Fibroblast of lung (primary cell): Measurements from ENCODE around the gene TMEM82. TPM values are rescaled to one million over a fixed set of nuclear protein-coding genes. Genes with fewer than 3 reads are reported as not detected.
A peak's percentile ranks its signal among the peaks of the same experiment; 100 is the strongest.

Experiments used
- DNase-seq, 2 donors: peaks; one replicate each; pipeline versions ENCODE4 v3.0.0 to v3.0.0-alpha.2; 2010; ENCODE audit warnings: low read depth in 2 of 2
- H2AFZ ChIP-seq: 2 replicates; pipeline ENCODE4 v1.5.1; 2012; ENCODE audit warnings: low read length, control low read depth, inconsistent platforms
- H3K27ac ChIP-seq: 2 replicates; pipeline ENCODE4 v1.5.1; 2011; ENCODE audit warnings: low read length, control low read depth; ENCODE audit not compliant: insufficient read depth
- H3K27me3 ChIP-seq: 2 replicates; pipeline ENCODE4 v1.5.1; 2011; ENCODE audit warnings: mild to moderate bottlenecking, low read length; ENCODE audit not compliant: control insufficient read depth, insufficient read depth
- H3K36me3 ChIP-seq: 2 replicates; pipeline ENCODE4 v1.5.1; 2011; ENCODE audit warnings: low read length; ENCODE audit not compliant: control insufficient read depth, insufficient read depth
- H3K4me1 ChIP-seq: 2 replicates; pipeline ENCODE4 v1.5.1; 2011; ENCODE audit warnings: low read length; ENCODE audit not compliant: control insufficient read depth, insufficient read depth; ENCODE audit errors: extremely low read depth
- H3K4me2 ChIP-seq: 2 replicates; pipeline ENCODE4 v1.5.1; 2011; ENCODE audit warnings: low read length, control low read depth; ENCODE audit not compliant: insufficient read depth; ENCODE audit errors: extremely low read depth
- H3K4me3 ChIP-seq, 4 experiments: fragments of 200-600 bp in 1 of 4; sonication (generic) in 1 of 4; replicated peaks in 1 of 4; 2 replicates each; pipeline ENCODE4 v1.5.1; 2011 to 2016; ENCODE audit warnings: low read length in 4 of 4, low read depth in 3 of 4, mild to moderate bottlenecking in 3 of 4, control low read depth in 2 of 4, inconsistent platforms in 1 of 4, mixed read lengths in 1 of 4; ENCODE audit not compliant: insufficient read depth in 1 of 4; ENCODE audit errors: control extremely low read depth in 1 of 4
- H3K79me2 ChIP-seq: 2 replicates; pipeline ENCODE4 v1.5.1; 2012; ENCODE audit warnings: mild to moderate bottlenecking, low read length, inconsistent platforms; ENCODE audit not compliant: control insufficient read depth, insufficient read depth
- H3K9ac ChIP-seq: 2 replicates; pipeline ENCODE4 v1.5.1; 2011; ENCODE audit warnings: mild to moderate bottlenecking, low read length, control low read depth; ENCODE audit not compliant: insufficient read depth
- H3K9me3 ChIP-seq: 2 replicates; pipeline ENCODE4 v1.5.1; 2012; ENCODE audit warnings: low read depth, low read length; ENCODE audit not compliant: control insufficient read depth, insufficient read depth
- H4K20me1 ChIP-seq: 2 replicates; pipeline ENCODE4 v1.5.1; 2011; ENCODE audit warnings: low read length; ENCODE audit not compliant: control insufficient read depth, insufficient read depth; ENCODE audit errors: extremely low read depth
- CTCF ChIP-seq, 2 donors: IDR thresholded peaks in 1 of 2; conservative IDR thresholded peaks in 1 of 2; 1 replicate in 1 of 2; 2 replicates in 1 of 2; pipeline ENCODE4 v1.5.1; 2011 to 2012; ENCODE audit warnings: low read length in 2 of 2, control low read depth in 1 of 2, inconsistent platforms in 1 of 2, low read depth in 1 of 2, mild to moderate bottlenecking in 1 of 2
- EZH2 ChIP-seq: IDR thresholded peaks from 2 replicates; pipeline ENCODE4 v1.5.1; 2012; ENCODE audit warnings: low read length, control low read depth, mild to moderate bottlenecking; ENCODE audit errors: missing control alignments
- polyA plus RNA-seq, 2 donors: library from polyadenylated mRNA; depleted of rRNA in 1 of 2; stranded (reverse) in 1 of 2; unstranded in 1 of 2; fragments of >200 nt; gene quantifications; 2 replicates each; pipeline ENCODE4 v1.2.1, GENCODE V29; 2011 to 2012; ENCODE audit warnings: missing spikeins in 1 of 2
- total RNA-seq: library from RNA; depleted of rRNA; stranded (reverse); fragments of >200 nt; gene quantifications from 2 replicates; pipeline ENCODE4 v1.2.1, GENCODE V29; 2014

TMEM82 gene
- total and polyA plus RNA-seq, 2 donors (not counting 1 experiment from before 2014, with no cell fraction given), result not detected

GRCh38 chr1:15749399-15750291 is 7.3 kb downstream of the TMEM82 start:
- H2AFZ ChIP-seq, result no peak overlapping the region
- no peaks in the 10 kb centered on the region for H3K27me3 ChIP-seq
- no peaks in the 10 kb centered on the region for H4K20me1 ChIP-seq
- no peaks in the 10 kb centered on the region for H3K9me3 ChIP-seq
- H3K9ac ChIP-seq, result no peak overlapping the region
- H3K36me3 ChIP-seq, result no peaks in the 10 kb centered on the region
- peak in 1 of 2 donors; percentile 36 for DNase-seq
- TF ChIP-seq EZH2 (no peak), CTCF (conservative IDR thresholded peaks at IDR 0.05 in 1 of 2, IDR thresholded peaks at IDR 0.05 in 1 of 2; ENCODE audit: low read depth in 1 of 2, low read length in 2 of 2) (no peak)
- no peak overlapping the region for H3K4me3 ChIP-seq
- H3K27ac ChIP-seq, result no peak overlapping the region
- H3K79me2 ChIP-seq, result no peaks in the 10 kb centered on the region
- H3K4me2 ChIP-seq, result no peak overlapping the region
- H3K4me1 ChIP-seq, result no peaks in the 10 kb centered on the region

GRCh38 chr1:15750924-15751323 is 8.6 kb downstream of the TMEM82 start:
- Histone ChIP-seq H3K27me3 (no peaks in the 10 kb centered on the region), H2AFZ (no peak overlapping the region), H3K4me3 (no peak overlapping the region), H4K20me1 (no peaks in the 10 kb centered on the region), H3K79me2 (no peaks in the 10 kb centered on the region), H3K9ac (no peak overlapping the region), H3K9me3 (no peaks in the 10 kb centered on the region), H3K4me2 (no peak overlapping the region), H3K27ac (no peak overlapping the region), H3K4me1 (no peaks in the 10 kb centered on the region), H3K36me3 (no peaks in the 10 kb centered on the region)
- TF ChIP-seq EZH2 (no peak), CTCF (conservative IDR thresholded peaks at IDR 0.05 in 1 of 2, IDR thresholded peaks at IDR 0.05 in 1 of 2; ENCODE audit: low read depth in 1 of 2, low read length in 2 of 2) (no peak)
- no peak for DNase-seq

GRCh38 chr1:15751717-15752116 is 9.4 kb downstream of the TMEM82 start:
- TF ChIP-seq CTCF (conservative IDR thresholded peaks at IDR 0.05 in 1 of 2, IDR thresholded peaks at IDR 0.05 in 1 of 2; ENCODE audit: low read depth in 1 of 2, low read length in 2 of 2) (no peak), EZH2 (no peak)
- H3K27me3 ChIP-seq, result no peaks in the 10 kb centered on the region
- no peak overlapping the region for H3K9ac ChIP-seq
- no peaks in the 10 kb centered on the region for H3K4me1 ChIP-seq
- H2AFZ ChIP-seq, result no peak overlapping the region
- H3K4me3 ChIP-seq, result no peak overlapping the region
- H4K20me1 ChIP-seq, result no peaks in the 10 kb centered on the region
- H3K27ac ChIP-seq, result no peak overlapping the region
- no peaks in the 10 kb centered on the region for H3K79me2 ChIP-seq
- H3K9me3 ChIP-seq, result no peaks in the 10 kb centered on the region
- no peaks in the 10 kb centered on the region for H3K36me3 ChIP-seq
- no peak overlapping the region for H3K4me2 ChIP-seq
- no peak for DNase-seq
